ENCODE measurements around the gene CDK14. TPM values are rescaled to one million over a fixed set of nuclear protein-coding genes. Genes with fewer than 3 reads are reported as not detected.

CDK14 gene
- total and polyA plus RNA-seq, 2 donors (not counting 1 experiment from before 2014, with no cell fraction given), result 42.1 to 167 TPM

- DNase-seq (no peak), ATAC-seq (ENCODE audit: low read depth) (no peak)
- Mint-ChIP-seq H3K27me3 (no peaks in the 10 kb centered on the region), H3K27ac (no peak overlapping the region), H3K9me3 (ENCODE audit: insufficient read depth) (no peaks in the 10 kb centered on the region), H3K4me3 (no peak overlapping the region), H3K4me1 (no peaks in the 10 kb centered on the region)
- Histone ChIP-seq H2AFZ (ENCODE audit: insufficient read depth, low read depth, low read length, poor library complexity, severe bottlenecking) (no peak overlapping the region), H3K9me3 (ENCODE audit: control extremely low read depth in 1 of 3, control insufficient read depth in 2 of 3, insufficient read depth in 1 of 3, low read length in 2 of 3) (no peaks in the 10 kb centered on the region), H3K79me2 (ENCODE audit: control insufficient read depth, insufficient read depth, low read length) (no peaks in the 10 kb centered on the region), H3K4me2 (replicated peaks; ENCODE audit: low read depth, low read length, poor library complexity, severe bottlenecking) (no peak overlapping the region), H3K36me3 (replicated peaks in 1 of 2; ENCODE audit: control extremely low read depth in 1 of 2, control insufficient read depth in 1 of 2, extremely low read depth in 1 of 2, insufficient read depth in 2 of 2, low read length in 1 of 2) (peaks cover 6 to 10% of the 10 kb centered on the region in 2 experiments), H4K20me1 (ENCODE audit: control insufficient read depth, insufficient read depth, low read length, poor library complexity, severe bottlenecking) (no peaks in the 10 kb centered on the region), H3K4me1 (ENCODE audit: control insufficient read depth in 2 of 2, insufficient read depth in 2 of 2, low read length in 2 of 2) (no peaks in the 10 kb centered on the region), H3K27ac (ENCODE audit: low read length in 2 of 2) (no peak overlapping the region), H3K9ac (ENCODE audit: low read length) (no peak overlapping the region), H3K27me3 (replicated peaks in 1 of 4; ENCODE audit: control extremely low read depth in 1 of 4, control insufficient read depth in 3 of 4, insufficient read depth in 4 of 4, low read length in 3 of 4) (no peaks in the 10 kb centered on the region), H3K4me3 (ENCODE audit: control extremely low read depth in 1 of 5, extremely low read depth in 1 of 5, insufficient read depth in 1 of 5, low read depth in 2 of 5, low read length in 4 of 5) (no peak overlapping the region)
- POLR2A ChIA-PET, result no interaction called here
- intact Hi-C loops (cut with micrococcal nuclease), result no loop called here
- CTCF ChIA-PET, result interaction anchor here (0.8 to 1.7 kb wide), 2 partner anchors 9 to 211 kb away, joined by 3 to 6 read pairs; no protein-coding TSS in a partner anchor
- TF ChIP-seq EZH2 (IDR thresholded peaks at IDR 0.05; ENCODE audit: borderline replicate concordance, insufficient read depth, low read depth, low read length, poor library complexity, severe bottlenecking) (no peak), CTCF (IDR thresholded peaks at IDR 0.05) (no peak)
- WGBS (ENCODE audit: insufficient coverage), result no CpG with 5 or more reads among the region's 2 CpGs
These were observed 323.7 kb downstream of the CDK14 start for GRCh38 chr7:90919816-90920215.

- Histone ChIP-seq H3K9me3 (ENCODE audit: control extremely low read depth in 1 of 3, control insufficient read depth in 2 of 3, insufficient read depth in 1 of 3, low read length in 2 of 3) (no peaks in the 10 kb centered on the region), H3K36me3 (replicated peaks in 1 of 2; ENCODE audit: control extremely low read depth in 1 of 2, control insufficient read depth in 1 of 2, extremely low read depth in 1 of 2, insufficient read depth in 2 of 2, low read length in 1 of 2) (peaks cover 6 to 10% of the 10 kb centered on the region in 2 experiments), H3K9ac (ENCODE audit: low read length) (no peak overlapping the region), H3K4me3 (ENCODE audit: control extremely low read depth in 1 of 5, extremely low read depth in 1 of 5, insufficient read depth in 1 of 5, low read depth in 2 of 5, low read length in 4 of 5) (no peak overlapping the region), H3K27me3 (replicated peaks in 1 of 4; ENCODE audit: control extremely low read depth in 1 of 4, control insufficient read depth in 3 of 4, insufficient read depth in 4 of 4, low read length in 3 of 4) (no peaks in the 10 kb centered on the region), H3K4me1 (ENCODE audit: control insufficient read depth in 2 of 2, insufficient read depth in 2 of 2, low read length in 2 of 2) (no peaks in the 10 kb centered on the region), H3K4me2 (replicated peaks; ENCODE audit: low read depth, low read length, poor library complexity, severe bottlenecking) (no peak overlapping the region), H3K79me2 (ENCODE audit: control insufficient read depth, insufficient read depth, low read length) (no peaks in the 10 kb centered on the region), H4K20me1 (ENCODE audit: control insufficient read depth, insufficient read depth, low read length, poor library complexity, severe bottlenecking) (no peaks in the 10 kb centered on the region), H2AFZ (ENCODE audit: insufficient read depth, low read depth, low read length, poor library complexity, severe bottlenecking) (no peak overlapping the region), H3K27ac (ENCODE audit: low read length in 2 of 2) (no peak overlapping the region)
- no peak for ATAC-seq (ENCODE audit: low read depth)
- Mint-ChIP-seq H3K4me1 (no peaks in the 10 kb centered on the region), H3K27me3 (no peaks in the 10 kb centered on the region), H3K27ac (no peak overlapping the region), H3K4me3 (no peak overlapping the region), H3K9me3 (ENCODE audit: insufficient read depth) (no peaks in the 10 kb centered on the region)
- no peak for TF ChIP-seq CTCF (IDR thresholded peaks at IDR 0.05)
- TF ChIP-seq EZH2 (IDR thresholded peaks at IDR 0.05; ENCODE audit: borderline replicate concordance, insufficient read depth, low read depth, low read length, poor library complexity, severe bottlenecking), result no peak
- no peak for DNase-seq
- no CpG with 5 or more reads among the region's 1 CpG for WGBS (ENCODE audit: insufficient coverage)
- intact Hi-C loops (cut with micrococcal nuclease), result no loop called here
- POLR2A ChIA-PET, result interaction anchor here (0.5 kb wide), 1 partner anchor 1055 kb away, joined by 5 read pairs; no protein-coding TSS in a partner anchor
- CTCF ChIA-PET, result interaction anchor here (0.8 to 1.7 kb wide), 2 partner anchors 9 to 211 kb away, joined by 3 to 6 read pairs; no protein-coding TSS in a partner anchor
These were observed 324.2 kb downstream of the CDK14 start for GRCh38 chr7:90920336-90920735.
